Head of caudate nucleus (tissue), 42 donors: ENCODE results near the gene TEKT5.

ENCODE experiments used
- DNase-seq, 42 donors: peaks; one replicate each; pipeline versions ENCODE4 v3.0.0 to v3.0.0-alpha.2; 2020 to 2021; ENCODE audit warnings: mixed read lengths in 7 of 42
- intact Hi-C: fragments of 100-400 bp; cut with DNase I; formaldehyde crosslinking; loops from one replicate; pipeline ENCODE4 v1.15.0; 2022

The TEKT5 gene

DNA sequence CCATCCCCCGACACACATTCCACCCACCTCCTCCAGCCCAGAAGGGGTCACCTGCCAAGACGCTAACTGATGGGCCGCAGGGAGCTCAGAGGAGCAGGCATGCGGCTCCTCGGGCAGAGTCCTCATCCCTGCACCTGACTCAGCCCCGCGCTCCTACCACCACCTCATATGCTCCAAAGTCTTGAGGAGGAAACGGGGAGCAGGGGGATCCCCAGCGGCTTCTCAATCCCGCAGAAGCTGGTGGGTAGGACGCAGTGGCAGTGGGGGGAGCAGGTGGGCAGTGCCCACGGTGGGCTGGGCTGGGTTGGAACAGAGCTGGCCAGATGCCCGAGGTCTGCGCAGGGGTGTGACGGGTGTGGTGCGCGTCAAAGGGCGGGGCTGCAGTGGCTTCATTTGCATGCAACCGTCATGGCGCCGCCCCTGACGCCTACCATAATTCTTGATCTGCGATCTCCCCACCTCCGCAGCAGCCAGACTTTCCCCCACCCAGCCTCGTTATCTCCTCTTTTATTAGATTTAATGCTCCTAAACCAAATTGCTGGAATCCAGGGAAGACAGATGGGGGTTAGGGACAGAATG, 75.4 kb downstream of the TEKT5 start:
- DNase-seq: peak; percentile 45 to 93 (median 76)
- intact Hi-C loops: no loop called here

DNA sequence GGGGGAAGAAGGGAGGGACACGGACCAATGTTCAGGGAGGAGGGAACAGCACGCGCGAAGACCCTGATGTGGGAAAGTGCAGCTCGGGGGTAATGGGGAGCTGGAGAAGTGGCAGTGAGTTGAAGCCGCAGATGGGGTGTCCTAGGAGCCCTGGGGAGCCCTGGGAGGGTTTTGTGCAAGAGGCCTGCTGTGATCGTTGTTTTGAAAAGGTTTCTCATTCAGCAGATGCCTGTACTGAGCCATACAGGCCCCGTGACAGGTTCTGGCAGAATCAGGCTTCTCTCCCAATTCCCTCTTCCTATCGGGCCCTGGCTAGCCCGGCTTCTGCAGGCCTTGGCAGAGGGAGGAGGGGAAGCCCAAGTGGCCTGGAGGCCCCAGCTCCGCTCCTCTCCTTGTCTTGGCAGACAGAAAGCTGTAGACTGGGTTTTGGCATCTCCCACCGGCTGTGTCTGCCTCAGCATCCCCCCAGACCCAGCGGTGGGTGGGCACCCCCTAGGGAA, 76.0 kb downstream of the TEKT5 start:
- intact Hi-C loops: no loop called here
- peak in 18 of 42 donors; percentile 11 to 46 (median 26) for DNase-seq

DNA sequence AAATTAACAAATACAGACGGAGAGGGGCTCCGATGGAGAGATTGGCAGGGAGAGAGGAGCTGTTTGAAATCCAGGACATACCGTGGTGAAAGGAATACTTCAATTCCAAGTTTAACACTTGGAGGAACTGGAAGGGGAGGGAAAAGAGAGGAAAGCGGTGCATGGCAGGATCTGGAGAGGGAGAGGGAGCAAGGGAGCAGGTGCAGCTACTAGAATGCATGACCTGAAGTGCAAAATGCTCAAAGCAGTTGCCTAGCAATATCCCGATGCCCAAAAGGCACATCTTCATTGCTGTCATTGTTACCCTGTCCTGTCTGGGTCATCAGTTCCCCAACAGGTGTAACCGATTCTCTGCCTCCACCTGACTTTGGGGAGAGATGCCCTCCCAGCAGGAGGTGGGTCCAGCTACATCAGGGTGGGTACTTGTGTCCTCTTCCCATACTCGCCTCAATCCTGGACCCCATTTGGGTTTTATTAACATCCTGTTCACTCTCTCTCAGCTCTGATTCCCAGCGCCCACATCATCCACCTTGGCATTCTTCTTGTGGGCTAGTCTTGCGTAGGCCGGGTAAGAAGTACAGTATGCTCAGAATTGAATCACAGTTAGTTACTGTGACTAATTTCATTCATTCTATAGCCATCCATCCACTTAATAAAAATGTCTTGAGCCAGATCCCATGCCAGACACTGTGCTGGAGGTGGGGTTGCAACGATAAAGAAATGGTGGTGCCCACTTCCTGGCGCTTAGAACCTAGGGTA, 76.9 kb downstream of the TEKT5 start:
- intact Hi-C loops: no loop called here
- peak in 25 of 42 donors; percentile 14 to 71 (median 50) for DNase-seq

DNA sequence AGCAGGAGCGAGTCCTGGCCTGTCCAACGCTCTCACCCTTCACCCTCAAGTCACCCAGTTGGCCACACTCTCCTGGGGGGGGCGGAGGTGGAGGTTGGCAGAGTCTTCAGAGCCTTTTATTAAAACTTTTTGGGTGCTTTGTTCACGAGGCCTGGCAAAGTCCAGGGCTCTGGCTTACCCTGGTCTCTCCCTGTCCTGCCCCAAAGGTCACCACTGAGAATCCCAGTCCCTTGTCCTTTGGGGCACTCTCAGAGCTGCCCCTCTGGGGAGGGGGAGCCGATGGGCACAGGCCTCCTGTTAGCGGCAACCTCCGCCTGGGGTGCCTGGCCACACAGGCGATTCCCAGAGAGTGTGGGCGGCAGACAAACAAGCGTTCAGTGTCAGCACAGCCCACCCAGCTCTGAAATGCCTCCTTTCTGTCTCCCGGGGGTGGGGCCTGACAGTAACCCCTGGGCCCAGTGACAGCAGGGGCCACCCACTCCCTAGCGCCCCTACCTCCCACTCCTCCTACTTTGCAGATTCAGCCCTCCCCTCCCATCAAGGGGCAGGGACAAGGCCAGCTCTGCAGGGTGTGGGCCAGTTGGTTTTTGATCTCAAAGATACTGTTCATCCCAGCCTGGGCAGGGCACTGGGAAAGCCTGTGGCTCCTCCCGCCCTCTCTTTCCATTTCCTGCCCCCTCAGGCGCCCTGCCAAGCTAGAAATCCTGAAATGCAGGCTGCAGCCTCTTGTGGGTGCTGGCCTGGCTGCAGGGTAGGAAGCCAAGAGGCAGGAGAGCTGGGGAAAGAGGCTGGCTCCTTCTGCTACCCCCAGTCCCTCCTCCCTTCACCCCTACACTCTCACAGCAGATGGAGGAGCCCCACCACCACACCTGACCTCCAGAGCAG, 77.7 kb downstream of the TEKT5 start:
- peak in 32 of 42 donors; percentile 9 to 61 (median 39) for DNase-seq
- intact Hi-C loops: no loop called here

DNA sequence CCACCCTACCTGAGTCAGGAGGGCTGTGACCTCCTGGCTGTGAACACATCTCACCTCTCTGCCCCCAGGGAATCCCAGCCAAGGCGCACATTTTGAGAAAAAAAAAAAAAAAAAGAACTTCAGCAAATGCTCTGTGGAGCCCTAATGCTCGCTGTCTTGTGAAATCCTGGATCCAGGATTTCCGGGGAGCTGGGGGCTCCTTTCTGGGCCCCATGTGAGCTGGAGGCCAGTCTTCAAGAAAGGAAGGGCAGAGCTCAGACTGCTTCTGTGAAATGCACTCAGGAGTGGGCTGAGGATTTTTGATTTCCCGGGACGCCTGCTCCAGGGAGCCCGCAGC, 78.3 kb downstream of the TEKT5 start:
- no peak for DNase-seq
- intact Hi-C loops: no loop called here

DNA sequence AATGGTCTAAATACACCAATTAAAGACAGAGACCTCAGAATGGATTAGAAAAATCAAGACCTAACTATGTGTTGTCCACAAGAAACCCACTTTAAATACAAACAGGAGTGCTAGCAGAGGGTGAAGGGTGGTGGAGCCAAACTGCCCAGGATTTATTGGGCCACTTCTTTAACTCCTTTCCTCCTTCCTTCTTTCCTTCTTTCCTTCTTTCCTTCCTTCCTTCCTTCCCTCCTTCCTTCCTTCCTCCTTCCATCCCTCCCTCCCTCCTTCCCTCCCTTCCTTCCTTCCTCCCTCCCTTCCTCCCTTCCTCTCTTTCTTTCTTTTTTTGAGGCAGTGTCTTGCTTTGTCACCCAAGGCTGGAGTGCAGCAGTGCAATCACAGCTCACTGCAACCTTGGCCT, 80.0 kb downstream of the TEKT5 start:
- DNase-seq: no peak
- intact Hi-C loops: no loop called here

DNA sequence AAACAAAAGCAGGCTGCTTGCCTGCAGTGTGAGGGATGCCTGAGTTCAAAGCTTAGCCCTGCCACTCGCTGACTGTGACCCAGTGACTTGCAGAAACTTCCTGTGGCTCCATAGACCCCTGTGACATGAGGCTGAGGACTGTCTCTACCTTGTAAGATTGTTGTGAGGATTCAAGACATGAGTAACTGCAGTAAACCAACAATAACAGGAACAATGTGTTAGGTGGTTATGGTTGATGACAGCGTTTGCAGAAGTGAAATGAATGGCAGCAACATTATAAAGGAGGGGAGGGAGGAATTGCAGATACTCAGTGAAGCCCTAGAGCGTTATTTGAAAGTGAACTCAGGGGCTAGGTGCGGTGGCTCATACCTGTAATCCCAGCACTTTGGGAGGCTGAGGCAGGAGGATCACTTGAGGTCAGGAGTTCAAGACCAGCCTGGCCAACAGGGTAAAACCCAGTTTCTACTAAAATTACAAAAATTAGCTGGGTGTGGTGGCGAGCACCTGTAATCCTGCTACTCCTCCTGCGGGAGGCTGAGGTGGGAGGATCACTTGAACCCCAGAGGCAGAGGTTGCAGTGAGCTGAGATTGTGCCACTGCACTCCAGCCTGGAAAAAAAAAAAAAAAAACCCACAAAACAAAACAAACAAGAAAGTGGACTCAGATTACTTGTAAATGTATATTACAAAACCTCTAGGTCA, 80.8 kb downstream of the TEKT5 start:
- intact Hi-C loops: no loop called here
- DNase-seq: no peak

DNA sequence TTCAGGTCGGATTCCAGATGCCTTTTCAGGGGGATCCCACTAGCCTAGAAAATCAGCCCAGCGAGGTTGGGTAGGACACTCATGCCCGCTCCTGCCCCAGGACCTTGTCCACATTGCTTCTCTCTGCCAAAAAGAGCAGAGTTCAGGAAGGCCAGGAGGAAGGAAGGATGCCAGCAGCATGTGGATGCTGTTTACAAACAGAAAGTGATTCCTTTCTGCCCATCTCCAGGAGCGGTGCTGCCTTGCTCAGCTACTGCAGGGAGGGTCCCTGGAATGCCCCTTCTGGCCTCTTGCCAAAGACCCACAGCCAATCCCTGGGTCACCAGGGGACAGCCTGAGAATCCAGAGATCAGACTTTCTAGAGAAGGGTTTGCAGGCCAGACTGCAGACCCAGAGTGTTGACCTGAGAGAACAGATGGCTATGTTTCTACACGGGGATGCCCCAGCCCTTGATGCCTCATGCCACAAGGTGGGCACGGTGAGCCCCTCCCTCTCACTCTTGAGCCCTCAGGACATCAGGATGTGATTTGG, 82.0 kb downstream of the TEKT5 start:
- peak in 2 of 42 donors; percentile 16 to 17 for DNase-seq

DNA sequence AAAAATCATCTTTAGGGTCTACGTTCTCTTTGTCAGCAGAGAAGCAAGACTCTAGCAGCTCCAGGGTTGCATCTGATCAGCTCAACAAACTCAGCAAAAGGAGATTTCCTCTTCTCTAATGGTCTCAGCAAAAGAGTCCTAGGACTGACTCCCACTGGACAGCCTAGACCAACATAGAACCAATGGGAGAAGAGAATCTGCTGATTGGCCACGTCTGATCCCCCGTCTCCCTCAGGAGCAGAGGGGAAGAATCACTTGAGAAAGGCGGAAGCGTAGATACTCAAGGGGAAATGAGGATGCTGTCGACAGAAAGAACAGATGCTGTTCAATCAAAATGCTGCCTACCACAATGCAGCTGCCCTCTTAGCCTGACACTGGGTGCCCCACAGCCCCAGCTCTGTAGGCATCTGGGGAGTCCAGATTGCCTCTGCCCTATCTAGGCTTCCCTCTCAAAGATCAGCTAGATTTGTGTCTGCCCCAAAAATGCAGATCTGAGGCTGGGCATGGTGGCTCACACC, 82.8 kb downstream of the TEKT5 start:
- no peak for DNase-seq
- intact Hi-C loops: no loop called here

More for the DNA sequence above, 82.0 kb downstream of the TEKT5 start:
- intact Hi-C loops: no loop called here

DNA sequence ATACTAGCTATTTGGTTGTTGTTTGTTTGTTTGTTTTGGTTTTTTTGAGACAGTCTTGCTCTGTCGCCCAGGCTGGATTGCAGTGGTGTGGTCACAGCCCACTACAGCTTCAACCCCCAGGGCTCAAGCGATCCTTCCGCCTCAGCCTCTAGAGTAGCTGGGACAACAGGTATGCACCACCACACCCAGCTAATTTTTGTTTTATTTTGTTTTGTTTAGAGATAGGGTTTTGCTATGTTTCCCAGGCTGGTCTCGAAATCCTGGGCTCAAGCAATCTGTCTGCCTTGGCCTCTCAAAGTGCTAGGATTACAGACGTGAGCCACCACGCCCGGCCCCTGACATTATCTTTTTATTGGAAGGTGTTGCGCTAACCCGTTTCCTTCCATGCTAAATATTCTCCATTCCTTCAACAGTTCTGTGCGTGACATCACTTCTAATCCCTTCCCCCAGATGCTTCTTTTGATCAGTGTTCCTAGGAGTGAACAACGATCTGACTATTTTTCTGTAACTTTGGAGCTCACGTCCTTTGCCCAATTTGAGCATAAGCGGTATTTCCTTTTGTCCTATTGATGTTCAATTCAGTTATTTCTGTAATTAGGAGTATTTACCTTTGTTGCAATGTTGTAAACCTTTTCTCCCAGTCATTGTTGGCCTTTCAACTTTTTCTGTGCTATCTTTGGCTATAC, 84.1 kb downstream of the TEKT5 start:
- intact Hi-C loops: no loop called here
- no peak for DNase-seq

DNA sequence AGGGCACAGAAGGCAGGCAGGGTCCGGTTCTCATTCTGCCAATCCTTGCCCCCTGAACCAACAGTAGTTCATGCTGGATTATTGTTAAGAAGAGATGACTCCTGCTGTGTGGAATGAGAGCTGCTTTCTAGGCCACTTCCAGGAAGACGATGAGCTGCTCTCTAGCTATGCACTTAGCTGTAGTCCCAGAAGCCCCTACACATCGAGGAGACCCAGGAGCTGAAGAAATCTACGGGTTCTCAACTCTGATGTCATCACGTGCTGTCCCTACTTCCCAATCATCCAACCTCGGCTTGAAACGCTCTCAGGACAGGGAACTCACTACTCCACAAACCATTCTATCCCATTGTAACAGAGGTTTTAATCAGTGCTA, 85.3 kb downstream of the TEKT5 start:
- intact Hi-C loops: no loop called here
- DNase-seq: no peak

DNA sequence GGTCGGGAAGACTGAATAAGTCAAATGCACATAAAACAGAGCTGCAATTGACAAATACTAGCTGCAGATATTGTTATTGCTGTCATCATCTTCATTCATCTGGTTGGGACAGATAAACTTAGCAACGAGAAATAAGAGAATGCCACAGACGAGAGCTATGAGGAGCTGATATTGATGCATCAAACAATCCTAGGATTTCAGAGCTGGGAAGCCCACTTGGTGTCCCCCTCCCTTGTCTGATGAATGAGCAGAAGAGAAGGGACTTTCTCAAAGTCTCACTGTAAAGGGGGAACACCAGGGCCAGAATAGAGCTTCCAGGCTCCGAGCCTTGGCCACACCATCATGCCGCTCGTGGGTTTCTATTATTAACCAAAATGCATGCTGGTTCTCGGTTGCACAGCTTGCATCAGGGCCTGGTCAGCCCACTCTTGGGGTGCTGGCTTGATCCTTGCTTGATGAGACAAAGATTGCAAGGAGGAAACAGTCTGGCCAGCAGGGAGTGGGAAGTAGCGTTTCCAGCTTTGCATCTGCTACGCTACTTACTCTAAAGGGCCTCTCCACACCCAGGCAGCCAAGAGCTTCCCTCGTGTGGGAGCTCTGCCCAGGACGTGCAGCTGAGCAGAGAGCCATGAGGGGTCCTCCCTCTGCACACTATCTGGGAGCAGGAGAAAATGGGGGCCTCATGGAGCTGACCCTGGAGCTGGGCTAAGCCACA, 85.9 kb downstream of the TEKT5 start:
- intact Hi-C loops: no loop called here
- no peak for DNase-seq

DNA sequence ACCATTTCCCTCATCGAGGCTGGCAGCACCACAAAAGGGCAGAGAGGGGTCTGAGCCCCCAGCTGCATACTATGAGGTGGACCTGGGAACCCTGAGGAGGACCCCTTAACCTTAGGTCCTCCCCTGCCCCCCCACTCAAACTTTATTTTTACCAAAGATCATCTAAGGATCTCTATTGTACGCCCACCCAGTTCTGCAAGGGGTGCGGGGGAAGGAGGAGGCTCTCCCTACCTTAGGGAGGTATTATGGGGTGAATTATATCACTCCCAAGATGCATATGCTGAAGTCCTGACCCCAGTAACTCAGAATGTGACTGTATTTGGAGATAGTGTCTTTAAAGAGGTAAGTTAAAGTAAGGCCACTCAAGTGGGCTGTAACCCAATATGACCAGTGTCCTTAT, 87.6 kb downstream of the TEKT5 start:
- DNase-seq: peak in 13 of 42 donors; percentile 12 to 54 (median 33)
- intact Hi-C loops: no loop called here

DNA sequence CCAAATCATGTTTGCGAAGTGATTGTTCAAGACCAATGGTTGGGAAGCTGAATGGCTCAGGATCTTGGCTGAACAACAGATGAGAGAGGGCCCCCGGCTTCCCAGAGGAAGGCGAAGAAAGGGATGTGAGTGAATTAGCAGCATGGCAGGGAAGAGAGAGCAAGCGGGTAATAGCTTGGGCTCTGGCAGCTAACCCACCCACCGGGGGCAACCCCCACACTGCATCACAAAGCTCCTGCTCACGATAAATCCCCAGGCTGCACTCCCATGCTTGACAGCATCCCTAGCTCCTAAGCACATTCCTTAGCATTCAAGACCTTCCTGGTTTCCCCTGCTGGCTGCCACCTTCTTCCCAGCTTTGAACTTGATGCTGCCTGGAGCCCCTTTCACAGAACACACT, 88.1 kb downstream of the TEKT5 start:
- peak in 1 of 42 donors; percentile 20 for DNase-seq
- intact Hi-C loops: no loop called here

DNA sequence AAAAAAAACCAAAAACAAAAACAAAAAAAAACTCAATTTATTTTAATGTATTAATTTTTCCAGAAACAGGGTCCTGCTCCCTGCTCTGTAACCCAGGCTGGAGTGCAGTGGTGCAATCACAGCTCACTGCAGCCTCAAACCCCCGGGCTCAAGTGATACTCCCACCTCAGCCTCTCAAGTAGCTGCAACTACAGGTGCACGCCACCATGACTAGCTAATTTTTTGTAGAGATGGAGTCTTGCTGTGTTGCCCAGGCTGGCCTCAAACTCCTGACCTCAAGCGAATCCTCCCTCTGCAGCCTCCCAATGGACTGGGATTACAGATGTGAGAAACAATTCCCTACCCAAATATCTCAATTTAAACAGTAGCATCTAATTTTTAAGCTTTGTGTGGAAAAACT, 89.1 kb downstream of the TEKT5 start:
- intact Hi-C loops: no loop called here
- DNase-seq: no peak

DNA sequence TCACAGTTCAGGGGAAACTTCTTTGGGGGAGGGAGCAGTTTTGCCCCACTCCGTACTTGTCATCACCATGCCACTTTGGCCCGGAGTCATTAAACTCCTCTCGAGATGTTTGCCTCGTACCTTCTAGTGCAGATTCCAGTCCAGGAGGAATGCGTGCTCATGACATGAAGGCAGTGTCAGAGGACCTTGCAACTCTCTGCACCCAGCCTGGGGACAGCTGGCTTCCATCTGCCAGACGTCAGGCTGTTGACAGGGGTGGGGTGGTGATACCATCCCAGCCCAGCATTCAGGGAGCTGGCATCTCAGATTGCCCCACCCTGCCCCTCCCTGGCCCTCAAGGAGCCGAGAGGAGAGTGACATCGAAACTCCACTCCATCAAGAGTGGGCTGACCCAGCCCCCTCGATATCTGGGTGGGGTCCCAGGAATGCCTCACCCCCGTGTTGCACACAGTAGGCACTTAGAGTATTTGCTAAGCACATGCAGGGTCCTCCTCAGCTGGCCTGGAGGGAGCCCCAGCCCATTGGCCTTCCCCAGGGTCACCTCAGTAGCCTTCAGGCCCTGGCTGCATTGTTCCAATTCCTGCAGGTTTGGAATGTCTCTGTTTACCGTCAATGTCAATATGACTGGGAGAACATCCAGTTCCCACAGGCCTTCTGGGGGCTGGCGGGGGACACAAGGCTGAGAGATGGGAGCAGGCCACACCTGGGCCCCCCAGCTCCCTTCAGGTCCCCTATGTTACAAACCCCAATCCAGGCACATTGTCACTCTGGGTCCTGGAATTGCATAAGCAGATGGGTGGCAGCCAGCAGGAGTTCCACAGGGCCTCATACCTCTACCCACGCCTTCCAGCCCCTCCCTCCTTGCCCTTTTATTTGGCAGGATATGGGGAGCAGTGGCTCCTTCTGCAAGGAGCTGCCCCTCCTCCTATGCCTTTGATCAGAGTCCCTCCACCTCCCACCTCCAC, 93.0 kb downstream of the TEKT5 start:
- no peak for DNase-seq
- intact Hi-C loops: no loop called here
